ENCODE results near the gene CHST11. TPM values are rescaled to one million over a fixed set of nuclear protein-coding genes. Genes with fewer than 3 reads are reported as not detected.

Gene CHST11
- total RNA-seq, 2 experiments from 2014 or later: 53.4 to 53.6 TPM

- H3K27ac Mint-ChIP-seq: no peak overlapping the region
- POLR2A ChIA-PET: no interaction called here
- H3K4me1 Mint-ChIP-seq (ENCODE audit: low read depth): no peaks in the 10 kb centered on the region
- Histone ChIP-seq H3K9me3 (ENCODE audit: control insufficient read depth in 1 of 2, insufficient read depth in 1 of 2, low read length in 2 of 2) (peaks cover 0 to 5% of the 10 kb centered on the region in 2 experiments), H3K4me3 (ENCODE audit: low read length) (no peak overlapping the region), H3K4me1 (ENCODE audit: insufficient read depth, low read length) (no peaks in the 10 kb centered on the region), H3K27me3 (ENCODE audit: control insufficient read depth in 1 of 2, insufficient read depth in 2 of 2, low read length in 2 of 2) (no peaks in the 10 kb centered on the region), H3K36me3 (ENCODE audit: insufficient read depth, low read length) (no peaks in the 10 kb centered on the region), H3K27ac (ENCODE audit: low read depth in 1 of 2, low read length in 2 of 2) (no peak overlapping the region)
- H3K27me3 Mint-ChIP-seq: no peaks in the 10 kb centered on the region
- CTCF ChIA-PET: no interaction called here
- TF ChIP-seq CTCF (IDR thresholded peaks at IDR 0.05): no peak
- H3K9me3 Mint-ChIP-seq: peaks cover 2% of the 10 kb centered on the region
- DNase-seq (no peak), ATAC-seq (ENCODE audit: poor library complexity) (no peak)
- intact Hi-C loops (cut with DNase I, micrococcal nuclease): no loop called here
- no peak overlapping the region for H3K4me3 Mint-ChIP-seq
- no peaks in the 10 kb centered on the region for H3K36me3 Mint-ChIP-seq (ENCODE audit: low read depth)
Measured at GRCh38 chr12:104784592-104784991, 327.8 kb downstream of the CHST11 start.

GRCh38 chr12:104785886-104786285 is 329.1 kb downstream of the CHST11 start:
- Histone ChIP-seq H3K27me3 (ENCODE audit: control insufficient read depth in 1 of 2, insufficient read depth in 2 of 2, low read length in 2 of 2) (no peaks in the 10 kb centered on the region), H3K27ac (ENCODE audit: low read depth in 1 of 2, low read length in 2 of 2) (no peak overlapping the region), H3K4me1 (ENCODE audit: insufficient read depth, low read length) (peaks cover 6% of the 10 kb centered on the region), H3K36me3 (ENCODE audit: insufficient read depth, low read length) (no peaks in the 10 kb centered on the region), H3K4me3 (ENCODE audit: low read length) (no peak overlapping the region), H3K9me3 (ENCODE audit: control insufficient read depth in 1 of 2, insufficient read depth in 1 of 2, low read length in 2 of 2) (no peaks in the 10 kb centered on the region)
- no peak for TF ChIP-seq CTCF (IDR thresholded peaks at IDR 0.05)
- Mint-ChIP-seq H3K4me1 (ENCODE audit: low read depth) (peaks cover 4% of the 10 kb centered on the region), H3K4me3 (no peak overlapping the region), H3K9me3 (peaks cover 2% of the 10 kb centered on the region), H3K36me3 (ENCODE audit: low read depth) (no peaks in the 10 kb centered on the region), H3K27me3 (no peaks in the 10 kb centered on the region), H3K27ac (no peak overlapping the region)
- POLR2A ChIA-PET: no interaction called here
- ATAC-seq (ENCODE audit: poor library complexity) (no peak), DNase-seq (no peak)
- intact Hi-C loops (cut with DNase I, micrococcal nuclease): no loop called here
- CTCF ChIA-PET: interaction anchor here (1.5 kb wide), 1 partner anchor 404 kb away, joined by 4 read pairs; no protein-coding TSS in a partner anchor

- CTCF ChIA-PET: interaction anchor here (1.5 kb wide), 1 partner anchor 405 kb away, joined by 4 read pairs; no protein-coding TSS in a partner anchor
Measured at GRCh38 chr12:104786352-104786751, 329.6 kb downstream of the CHST11 start.

More at GRCh38 chr12:104786352-104786751, 329.6 kb downstream of the CHST11 start:
- H3K4me3 ChIP-seq (ENCODE audit: low read length): no peak overlapping the region
- POLR2A ChIA-PET: no interaction called here
- no peaks in the 10 kb centered on the region for H3K9me3 ChIP-seq (ENCODE audit: control insufficient read depth in 1 of 2, insufficient read depth in 1 of 2, low read length in 2 of 2)
- no peaks in the 10 kb centered on the region for H3K27me3 ChIP-seq (ENCODE audit: control insufficient read depth in 1 of 2, insufficient read depth in 2 of 2, low read length in 2 of 2)
- Mint-ChIP-seq H3K27ac (no peak overlapping the region), H3K9me3 (peaks cover 2% of the 10 kb centered on the region), H3K4me1 (ENCODE audit: low read depth) (peaks cover 4% of the 10 kb centered on the region), H3K27me3 (no peaks in the 10 kb centered on the region), H3K4me3 (no peak overlapping the region), H3K36me3 (ENCODE audit: low read depth) (no peaks in the 10 kb centered on the region)
- TF ChIP-seq CTCF (IDR thresholded peaks at IDR 0.05): no peak
- peaks cover 6% of the 10 kb centered on the region for H3K4me1 ChIP-seq (ENCODE audit: insufficient read depth, low read length)
- H3K27ac ChIP-seq (ENCODE audit: low read depth in 1 of 2, low read length in 2 of 2): no peak overlapping the region
- intact Hi-C loops (cut with DNase I, micrococcal nuclease): no loop called here
- no peaks in the 10 kb centered on the region for H3K36me3 ChIP-seq (ENCODE audit: insufficient read depth, low read length)
- ATAC-seq (ENCODE audit: poor library complexity): no peak
- DNase-seq: no peak

Data from CD4-positive, alpha-beta T cell (primary cell).